Lung (tissue), 12 donors: ENCODE results near the gene GPC5. TPM values are rescaled to one million over a fixed set of nuclear protein-coding genes. Genes with fewer than 3 reads are reported as not detected.

ENCODE experiments used
- ATAC-seq: fragments of 200-7000 bp; cut with Tn5 transposase; one replicate; pipeline ENCODE4 v1.9.1; 2020; ENCODE audit warnings: moderate number of reproducible peaks; ENCODE audit not compliant: insufficient read depth, low FRiP score
- DNase-seq, 3 donors: peaks; one replicate each; pipeline ENCODE4 v3.0.0-alpha.2; 2013 to 2017
- H3K27ac ChIP-seq, 2 donors: one replicate each; pipeline ENCODE4 v1.5.1; 2013; ENCODE audit warnings: mild to moderate bottlenecking in 2 of 2, moderate library complexity in 2 of 2, control low read depth in 1 of 2, inconsistent platforms in 1 of 2, low read depth in 1 of 2, low read length in 1 of 2
- H3K27me3 ChIP-seq, 3 donors: one replicate each; pipeline ENCODE4 v1.5.1; 2013; ENCODE audit warnings: low read length in 2 of 3; ENCODE audit not compliant: control insufficient read depth in 3 of 3, insufficient read depth in 3 of 3
- H3K36me3 ChIP-seq, 4 donors: one replicate each; pipeline ENCODE4 v1.5.1; 2013; ENCODE audit warnings: low read length in 4 of 4, mild to moderate bottlenecking in 1 of 4, moderate library complexity in 1 of 4; ENCODE audit not compliant: control insufficient read depth in 4 of 4, insufficient read depth in 4 of 4
- H3K4me1 ChIP-seq, 5 donors: one replicate each; pipeline ENCODE4 v1.5.1; 2013; ENCODE audit warnings: low read length in 5 of 5, mild to moderate bottlenecking in 2 of 5, moderate library complexity in 1 of 5; ENCODE audit not compliant: control insufficient read depth in 5 of 5, insufficient read depth in 5 of 5
- H3K4me3 ChIP-seq: one replicate; pipeline ENCODE4 v1.5.1; 2013; ENCODE audit warnings: mild to moderate bottlenecking, control low read depth, moderate library complexity
- H3K9ac ChIP-seq, 2 donors: one replicate each; pipeline ENCODE4 v1.5.1; 2013; ENCODE audit warnings: low read length in 2 of 2, control low read depth in 1 of 2; ENCODE audit not compliant: insufficient read depth in 1 of 2
- H3K9me3 ChIP-seq, 4 donors: one replicate each; pipeline ENCODE4 v1.5.1; 2013; ENCODE audit warnings: low read length in 3 of 4, mild to moderate bottlenecking in 1 of 4, moderate library complexity in 1 of 4; ENCODE audit not compliant: control insufficient read depth in 4 of 4, insufficient read depth in 3 of 4
- CTCF ChIP-seq: IDR thresholded peaks from 2 replicates; pipeline ENCODE4 v1.5.1; 2012; ENCODE audit warnings: mild to moderate bottlenecking; ENCODE audit errors: control extremely low read depth, extremely low read depth
- WGBS, 2 donors: extraction: QIAGEN DNeasy Blood & Tissue Kit; methylation state at CpG; one replicate each; pipeline ENCODE4 v1.1.7; 2013; 5-methylcytosine and 5-hydroxymethylcytosine counted together
- polyA plus RNA-seq, 2 donors: library from polyadenylated mRNA; stranded (reverse); fragments of 200-250 nt; gene quantifications; one replicate each; pipeline ENCODE4 v1.2.1, GENCODE V29; 2013
- total RNA-seq, 2 donors: library from RNA; depleted of rRNA in 1 of 2; stranded (reverse); fragments of >200 nt in 1 of 2; gene quantifications; one replicate each; pipeline ENCODE4 v1.2.1, GENCODE V29; 2014 to 2021
- donor health status: control.
- donor health status: control.
- donor health status: Bipolar disorder and iron deficiency.
- donor health status: healthy.
- donor health status: DM: yes; HTN: yes; CAD: no.

GPC5 gene
- total and polyA plus RNA-seq, 4 donors: 0.55 to 37.3 (median 4.4) TPM

- Histone ChIP-seq H3K27ac (no peak overlapping the region), H3K4me3 (no peak overlapping the region), H3K27me3 (no peaks in the 10 kb centered on the region), H3K36me3 (no peaks in the 10 kb centered on the region), H3K9ac (no peak overlapping the region), H3K4me1 (no peaks in the 10 kb centered on the region), H3K9me3 (no peaks in the 10 kb centered on the region)
- ATAC-seq: no peak
- WGBS, 2 donors: 89 to 93% methylated on average over 1 of the region's 1 CpG
- TF ChIP-seq CTCF: no peak
- DNase-seq: no peak
Observed at GRCh38 chr13:92656103-92656502, 1257.7 kb downstream of the GPC5 start.

- H3K27me3 ChIP-seq: no peaks in the 10 kb centered on the region
- no peak for TF ChIP-seq CTCF
- WGBS, 2 donors: 73 to 91% methylated on average over 7 of the region's 7 CpGs
- H3K36me3 ChIP-seq: no peaks in the 10 kb centered on the region
- no peaks in the 10 kb centered on the region for H3K4me1 ChIP-seq
- no peak overlapping the region for H3K9ac ChIP-seq
- H3K4me3 ChIP-seq: no peak overlapping the region
- ATAC-seq (no peak), DNase-seq (no peak)
- H3K27ac ChIP-seq: no peak overlapping the region
- no peaks in the 10 kb centered on the region for H3K9me3 ChIP-seq
Observed at GRCh38 chr13:92656648-92657047, 1258.2 kb downstream of the GPC5 start.

- no peaks in the 10 kb centered on the region for H3K36me3 ChIP-seq
- no peaks in the 10 kb centered on the region for H3K4me1 ChIP-seq
- H3K27me3 ChIP-seq: no peaks in the 10 kb centered on the region
- H3K9me3 ChIP-seq: no peaks in the 10 kb centered on the region
- TF ChIP-seq CTCF: no peak
- no peak for ATAC-seq
- no peak overlapping the region for H3K9ac ChIP-seq
- no peak overlapping the region for H3K4me3 ChIP-seq
- DNase-seq: no peak
- no peak overlapping the region for H3K27ac ChIP-seq
Observed at GRCh38 chr13:92657565-92657964, 1259.1 kb downstream of the GPC5 start.

GRCh38 chr13:92658293-92658692 is 1259.9 kb downstream of the GPC5 start:
- Histone ChIP-seq H3K9me3 (no peaks in the 10 kb centered on the region), H3K27me3 (no peaks in the 10 kb centered on the region), H3K27ac (no peak overlapping the region), H3K4me1 (no peaks in the 10 kb centered on the region), H3K4me3 (no peak overlapping the region), H3K9ac (no peak overlapping the region), H3K36me3 (no peaks in the 10 kb centered on the region)
- no peak for TF ChIP-seq CTCF
- 83 to 89% methylated on average over 5 of the region's 5 CpGs for WGBS, 2 donors
- ATAC-seq: no peak
- DNase-seq: no peak
